WTC11 (cell line): ENCODE data around the gene FTSJ3. TPM values are rescaled to one million over a fixed set of nuclear protein-coding genes. Genes with fewer than 3 reads are reported as not detected.
A peak's percentile ranks its signal among the peaks of the same experiment; 100 is the strongest.
"Not testable (repeated sequence)": the region's sequence is repeated elsewhere in the genome, so short reads cannot be mapped to it uniquely, and the experiment has no call there.

Experiments
- ATAC-seq: fragments of 200-7000 bp; cut with Tn5 transposase; 2 replicates; pipeline ENCODE4 v1.10.0; 2021; ENCODE audit warnings: mild to moderate bottlenecking, moderate library complexity
- CTCF ChIA-PET: fragments of 300-600 bp; sonication (Branson Sonifier 250); formaldehyde crosslinking; loops from one replicate; lab custom pipeline; 2021; ENCODE audit warnings: antibody characterized with exemption; lab: Charles Lee
- POLR2A ChIA-PET: fragments of 350-600 bp; sonication (Branson Sonifier 250); formaldehyde crosslinking; loops from one replicate; lab custom pipeline; 2021; ENCODE audit warnings: antibody characterized with exemption; lab: Charles Lee
- DNase-seq: peaks from one replicate; pipeline ENCODE4 v3.0.0; 2021; ENCODE audit warnings: low spot score
- H3K27ac Mint-ChIP-seq: 2 replicates; pipeline ENCODE4 v1.8.0; 2021; ENCODE audit warnings: mixed read lengths
- H3K27me3 Mint-ChIP-seq: 2 replicates; pipeline ENCODE4 v1.8.0; 2021; ENCODE audit warnings: low read depth, mild to moderate bottlenecking, moderate library complexity, mixed read lengths
- H3K36me3 Mint-ChIP-seq: 2 replicates; pipeline ENCODE4 v1.8.0; 2021; ENCODE audit warnings: mixed read lengths
- H3K4me1 Mint-ChIP-seq: 2 replicates; pipeline ENCODE4 v1.8.0; 2022; ENCODE audit warnings: mixed read lengths
- H3K4me3 Mint-ChIP-seq: 2 replicates; pipeline ENCODE4 v1.8.0; 2021; ENCODE audit warnings: mild to moderate bottlenecking, moderate library complexity, mixed read lengths
- H3K9me3 Mint-ChIP-seq: 2 replicates; pipeline ENCODE4 v1.8.0; 2021; ENCODE audit warnings: mixed read lengths
- ATF1 ChIP-seq: sonication (generic); formaldehyde crosslinking; IDR thresholded peaks from 2 replicates; pipeline ENCODE4 v1.8.1; 2023; ENCODE audit warnings: mild to moderate bottlenecking, moderate library complexity, missing genetic modification reagents
- ETV6 ChIP-seq: sonication (generic); formaldehyde crosslinking; IDR thresholded peaks from 2 replicates; pipeline ENCODE4 v1.8.1; 2022; ENCODE audit warnings: mild to moderate bottlenecking, missing genetic modification reagents
- FOXK1 ChIP-seq: sonication (generic); formaldehyde crosslinking; IDR thresholded peaks from 2 replicates; pipeline ENCODE4 v1.8.0; 2022; ENCODE audit warnings: mild to moderate bottlenecking, moderate library complexity, missing genetic modification reagents
- FOXP1 ChIP-seq: sonication (generic); formaldehyde crosslinking; IDR thresholded peaks from 2 replicates; pipeline ENCODE4 v1.8.0; 2022; ENCODE audit warnings: missing genetic modification reagents, mild to moderate bottlenecking, moderate library complexity, borderline replicate concordance
- KAT7 ChIP-seq: sonication (generic); formaldehyde crosslinking; IDR thresholded peaks from 2 replicates; pipeline ENCODE4 v1.8.1; 2023; ENCODE audit warnings: missing genetic modification reagents, mild to moderate bottlenecking, borderline replicate concordance
- SMAD3 ChIP-seq: sonication (generic); formaldehyde crosslinking; IDR thresholded peaks from 2 replicates; pipeline ENCODE4 v1.8.0; 2022; ENCODE audit warnings: missing genetic modification reagents, mild to moderate bottlenecking, borderline replicate concordance
- TEAD4 ChIP-seq: sonication (generic); formaldehyde crosslinking; IDR thresholded peaks from 2 replicates; pipeline ENCODE4 v1.8.0; 2022; ENCODE audit warnings: mild to moderate bottlenecking, missing genetic modification reagents
- ZNF232 ChIP-seq: sonication (generic); formaldehyde crosslinking; IDR thresholded peaks from 2 replicates; pipeline ENCODE4 v1.8.0; 2022; ENCODE audit warnings: mild to moderate bottlenecking, missing genetic modification reagents
- total RNA-seq: library from RNA; stranded (reverse); gene quantifications from 3 replicates; pipeline ENCODE4 v1.2.3, GENCODE V29; 2021
- TF ChIP-seq, protein P1 (sequence below): fragments of 250-450 bp; sonication (Bioruptor Pico); IDR thresholded peaks from 2 replicates; pipeline ENCODE4 v1.8.0; 2021; ENCODE audit warnings: mild to moderate bottlenecking
- TF ChIP-seq, protein P2 (sequence below): sonication (generic); formaldehyde crosslinking; IDR thresholded peaks from 2 replicates; pipeline ENCODE4 v1.8.0; 2022; ENCODE audit warnings: mild to moderate bottlenecking, missing genetic modification reagents
- TF ChIP-seq, protein P3 (sequence below): sonication (generic); formaldehyde crosslinking; IDR thresholded peaks from 2 replicates; pipeline ENCODE4 v1.8.1; 2022; ENCODE audit warnings: mild to moderate bottlenecking, moderate library complexity, missing genetic modification reagents
- TF ChIP-seq, protein P4 (sequence below): fragments of 250-450 bp; sonication (Bioruptor Pico); IDR thresholded peaks from 2 replicates; pipeline ENCODE4 v1.9.0; 2021; ENCODE audit warnings: mild to moderate bottlenecking
- TF ChIP-seq, protein P5 (sequence below): fragments of 250-450 bp; sonication (Bioruptor Pico); IDR thresholded peaks from 2 replicates; pipeline ENCODE4 v2.1.2; 2022; ENCODE audit warnings: mild to moderate bottlenecking, moderate library complexity
- TF ChIP-seq, protein P6 (sequence below): sonication (generic); formaldehyde crosslinking; IDR thresholded peaks from 2 replicates; pipeline ENCODE4 v1.8.0; 2022; ENCODE audit warnings: mild to moderate bottlenecking, missing genetic modification reagents

Gene FTSJ3
- total RNA-seq, 1 experiment from 2014 or later = 62.1 TPM

DNA sequence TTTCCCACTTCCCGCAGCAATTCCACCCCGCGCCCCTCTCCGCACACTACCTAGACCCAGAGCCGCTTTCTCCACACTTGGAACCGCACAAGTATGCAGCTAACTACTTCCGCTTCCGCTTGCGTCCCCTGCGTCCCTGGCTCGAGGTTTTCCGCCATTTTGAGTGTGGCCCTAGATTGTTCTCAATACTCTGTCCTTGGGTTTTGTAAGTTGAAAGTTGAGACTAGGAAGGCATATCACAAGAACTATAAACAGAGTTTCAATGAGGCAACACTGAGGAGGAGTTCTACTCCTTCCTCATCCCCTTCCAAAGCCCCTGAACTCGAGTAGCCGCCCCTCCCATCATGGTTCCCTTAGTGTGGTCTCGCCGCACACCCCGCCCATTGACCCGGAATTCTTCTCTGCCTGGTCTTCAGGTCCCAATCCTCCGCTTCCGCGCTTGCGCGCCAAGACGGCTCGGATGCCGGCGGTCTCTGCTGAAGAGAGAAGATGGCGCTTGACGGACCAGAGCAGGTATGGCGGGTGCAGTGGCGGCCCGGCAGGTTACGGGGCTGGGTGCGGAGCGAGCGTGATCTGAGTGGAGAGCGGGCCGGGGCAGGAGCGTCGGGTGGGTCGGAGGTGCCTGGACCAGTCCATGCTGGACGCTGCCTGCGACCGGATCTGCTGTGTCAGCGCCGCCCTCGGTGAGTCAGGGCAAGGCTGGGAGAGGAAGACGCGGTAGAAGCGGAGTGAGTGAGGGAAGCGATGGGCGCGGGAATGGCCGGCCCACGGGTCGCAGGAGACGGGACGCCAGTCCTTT lies at the start of gene FTSJ3, which contains the start of gene PSMC5 (continued):
- TF ChIP-seq, protein P1, sequence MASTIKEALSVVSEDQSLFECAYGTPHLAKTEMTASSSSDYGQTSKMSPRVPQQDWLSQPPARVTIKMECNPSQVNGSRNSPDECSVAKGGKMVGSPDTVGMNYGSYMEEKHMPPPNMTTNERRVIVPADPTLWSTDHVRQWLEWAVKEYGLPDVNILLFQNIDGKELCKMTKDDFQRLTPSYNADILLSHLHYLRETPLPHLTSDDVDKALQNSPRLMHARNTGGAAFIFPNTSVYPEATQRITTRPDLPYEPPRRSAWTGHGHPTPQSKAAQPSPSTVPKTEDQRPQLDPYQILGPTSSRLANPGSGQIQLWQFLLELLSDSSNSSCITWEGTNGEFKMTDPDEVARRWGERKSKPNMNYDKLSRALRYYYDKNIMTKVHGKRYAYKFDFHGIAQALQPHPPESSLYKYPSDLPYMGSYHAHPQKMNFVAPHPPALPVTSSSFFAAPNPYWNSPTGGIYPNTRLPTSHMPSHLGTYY = 0 out of 2 replicates have a peak, but pooled peaks have one; percentile 63
- peak; percentile 40; the same call in 1 of the 2 replicates for TF ChIP-seq FOXP1
- TF ChIP-seq, protein P2, sequence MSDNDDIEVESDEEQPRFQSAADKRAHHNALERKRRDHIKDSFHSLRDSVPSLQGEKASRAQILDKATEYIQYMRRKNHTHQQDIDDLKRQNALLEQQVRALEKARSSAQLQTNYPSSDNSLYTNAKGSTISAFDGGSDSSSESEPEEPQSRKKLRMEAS = peak; percentile 81
- 0 out of 2 replicates have a peak, but pooled peaks have one; percentile 35 for TF ChIP-seq TEAD4 (CRISPR knock-in tag)
- peak; percentile 86 for TF ChIP-seq ZNF232
- TF ChIP-seq, protein P3, sequence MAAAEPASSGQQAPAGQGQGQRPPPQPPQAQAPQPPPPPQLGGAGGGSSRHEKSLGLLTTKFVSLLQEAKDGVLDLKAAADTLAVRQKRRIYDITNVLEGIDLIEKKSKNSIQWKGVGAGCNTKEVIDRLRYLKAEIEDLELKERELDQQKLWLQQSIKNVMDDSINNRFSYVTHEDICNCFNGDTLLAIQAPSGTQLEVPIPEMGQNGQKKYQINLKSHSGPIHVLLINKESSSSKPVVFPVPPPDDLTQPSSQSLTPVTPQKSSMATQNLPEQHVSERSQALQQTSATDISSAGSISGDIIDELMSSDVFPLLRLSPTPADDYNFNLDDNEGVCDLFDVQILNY (CRISPR knock-in tag) = peak; percentile 79
- TF ChIP-seq, protein P4, sequence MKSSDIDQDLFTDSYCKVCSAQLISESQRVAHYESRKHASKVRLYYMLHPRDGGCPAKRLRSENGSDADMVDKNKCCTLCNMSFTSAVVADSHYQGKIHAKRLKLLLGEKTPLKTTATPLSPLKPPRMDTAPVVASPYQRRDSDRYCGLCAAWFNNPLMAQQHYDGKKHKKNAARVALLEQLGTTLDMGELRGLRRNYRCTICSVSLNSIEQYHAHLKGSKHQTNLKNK = no peak
- peak; percentile 70; the same call in 1 of the 2 replicates for TF ChIP-seq SMAD3 (CRISPR knock-in tag)
- TF ChIP-seq ETV6 (CRISPR knock-in tag) = peak; percentile 87
- TF ChIP-seq, protein P5, sequence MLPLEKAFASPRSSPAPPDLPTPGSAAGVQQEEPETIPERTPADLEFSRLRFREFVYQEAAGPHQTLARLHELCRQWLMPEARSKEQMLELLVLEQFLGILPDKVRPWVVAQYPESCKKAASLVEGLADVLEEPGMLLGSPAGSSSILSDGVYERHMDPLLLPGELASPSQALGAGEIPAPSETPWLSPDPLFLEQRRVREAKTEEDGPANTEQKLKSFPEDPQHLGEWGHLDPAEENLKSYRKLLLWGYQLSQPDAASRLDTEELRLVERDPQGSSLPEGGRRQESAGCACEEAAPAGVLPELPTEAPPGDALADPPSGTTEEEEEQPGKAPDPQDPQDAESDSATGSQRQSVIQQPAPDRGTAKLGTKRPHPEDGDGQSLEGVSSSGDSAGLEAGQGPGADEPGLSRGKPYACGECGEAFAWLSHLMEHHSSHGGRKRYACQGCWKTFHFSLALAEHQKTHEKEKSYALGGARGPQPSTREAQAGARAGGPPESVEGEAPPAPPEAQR (CRISPR knock-in tag) = no peak
- no peak for TF ChIP-seq ATF1
- TF ChIP-seq FOXK1 (CRISPR knock-in tag) = peak; percentile 22
- TF ChIP-seq, protein P6, sequence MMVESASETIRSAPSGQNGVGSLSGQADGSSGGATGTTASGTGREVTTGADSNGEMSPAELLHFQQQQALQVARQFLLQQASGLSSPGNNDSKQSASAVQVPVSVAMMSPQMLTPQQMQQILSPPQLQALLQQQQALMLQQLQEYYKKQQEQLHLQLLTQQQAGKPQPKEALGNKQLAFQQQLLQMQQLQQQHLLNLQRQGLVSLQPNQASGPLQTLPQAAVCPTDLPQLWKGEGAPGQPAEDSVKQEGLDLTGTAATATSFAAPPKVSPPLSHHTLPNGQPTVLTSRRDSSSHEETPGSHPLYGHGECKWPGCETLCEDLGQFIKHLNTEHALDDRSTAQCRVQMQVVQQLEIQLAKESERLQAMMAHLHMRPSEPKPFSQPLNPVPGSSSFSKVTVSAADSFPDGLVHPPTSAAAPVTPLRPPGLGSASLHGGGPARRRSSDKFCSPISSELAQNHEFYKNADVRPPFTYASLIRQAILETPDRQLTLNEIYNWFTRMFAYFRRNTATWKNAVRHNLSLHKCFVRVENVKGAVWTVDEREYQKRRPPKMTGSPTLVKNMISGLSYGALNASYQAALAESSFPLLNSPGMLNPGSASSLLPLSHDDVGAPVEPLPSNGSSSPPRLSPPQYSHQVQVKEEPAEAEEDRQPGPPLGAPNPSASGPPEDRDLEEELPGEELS = peak; percentile 82; the same call in 1 of the 2 replicates
- 0 out of 2 replicates have a peak, but pooled peaks have one; percentile 34 for TF ChIP-seq KAT7

DNA sequence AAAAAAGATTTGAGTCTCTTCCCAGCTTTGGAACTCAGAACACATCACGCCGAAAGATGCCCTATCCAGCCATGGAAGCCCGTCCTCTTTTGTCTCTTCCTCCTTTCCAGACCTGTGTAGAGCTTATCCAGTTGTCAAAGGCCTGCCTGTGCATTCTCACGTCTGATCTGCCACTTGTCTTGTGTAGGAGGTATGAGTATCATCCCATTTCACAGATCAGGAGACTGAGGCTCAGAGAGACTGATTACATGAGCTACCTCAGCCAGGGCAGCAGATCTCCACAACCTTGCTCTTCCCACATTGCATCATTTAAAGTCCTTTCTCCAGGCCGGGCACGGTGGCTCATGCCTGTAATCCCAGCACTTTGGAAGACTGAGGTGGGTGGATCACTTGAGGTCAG lies 47.2 kb upstream of the FTSJ3 start:
- POLR2A ChIA-PET = interaction anchor here (1.0 kb wide), 1 partner anchor 36 kb away, joined by 3 read pairs; the partner anchor contains the start of gene CSHL1
- not testable (repeated sequence) for H3K27ac Mint-ChIP-seq, H3K4me3 Mint-ChIP-seq

DNA sequence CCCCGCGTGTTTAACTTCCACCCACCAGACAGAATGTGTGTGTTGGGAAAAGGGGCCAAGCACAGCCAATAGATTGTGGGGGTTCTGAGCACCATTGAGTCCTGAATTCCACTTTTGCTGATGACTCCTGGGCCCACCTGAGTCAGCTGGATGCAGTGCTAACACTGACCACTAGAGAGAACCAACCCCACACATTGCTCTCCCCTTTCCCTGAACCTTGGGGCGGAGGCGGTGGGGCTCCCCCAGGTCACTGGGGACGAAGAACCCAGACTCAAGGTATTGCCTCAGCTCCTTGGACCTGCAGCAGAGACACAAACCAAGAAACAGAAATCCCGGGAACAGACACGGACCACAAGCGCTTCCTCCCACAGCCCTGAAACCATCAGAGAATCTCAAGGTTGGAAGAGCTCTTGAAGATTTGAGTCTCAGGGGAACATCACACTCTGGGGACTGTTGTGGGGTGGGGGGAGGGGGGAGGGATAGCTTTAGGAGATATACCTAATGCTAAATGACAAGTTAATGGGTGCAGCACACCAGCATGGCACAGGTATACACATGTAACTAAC lies 46.7 kb upstream of the FTSJ3 start:
- DNase-seq = peak; percentile 22
- POLR2A ChIA-PET = interaction anchor here (1.0 kb wide), 1 partner anchor 37 kb away, joined by 3 read pairs; the partner anchor contains the start of gene CSHL1
- peak; percentile 89 for ATAC-seq
- CTCF ChIA-PET = interaction anchor here (0.5 to 2.7 kb wide), 13 partner anchors 8 to 259 kb away, joined by 3 to 44 read pairs (median 4); partner anchors contain the start of genes CSHL1 and GH1
- H3K9me3 Mint-ChIP-seq, H3K4me1 Mint-ChIP-seq, H3K27me3 Mint-ChIP-seq, H3K27ac Mint-ChIP-seq, H3K36me3 Mint-ChIP-seq, H3K4me3 Mint-ChIP-seq: not testable (repeated sequence)

More for the DNA sequence above, 47.2 kb upstream of the FTSJ3 start:
- H3K36me3 Mint-ChIP-seq, ATAC-seq, H3K9me3 Mint-ChIP-seq, H3K4me1 Mint-ChIP-seq, DNase-seq, H3K27me3 Mint-ChIP-seq: not testable (repeated sequence)
- CTCF ChIA-PET = interaction anchor here (0.6 to 2.7 kb wide), 12 partner anchors 8 to 259 kb away, joined by 3 to 44 read pairs (median 4); partner anchors contain the start of genes CSHL1 and GH1

DNA sequence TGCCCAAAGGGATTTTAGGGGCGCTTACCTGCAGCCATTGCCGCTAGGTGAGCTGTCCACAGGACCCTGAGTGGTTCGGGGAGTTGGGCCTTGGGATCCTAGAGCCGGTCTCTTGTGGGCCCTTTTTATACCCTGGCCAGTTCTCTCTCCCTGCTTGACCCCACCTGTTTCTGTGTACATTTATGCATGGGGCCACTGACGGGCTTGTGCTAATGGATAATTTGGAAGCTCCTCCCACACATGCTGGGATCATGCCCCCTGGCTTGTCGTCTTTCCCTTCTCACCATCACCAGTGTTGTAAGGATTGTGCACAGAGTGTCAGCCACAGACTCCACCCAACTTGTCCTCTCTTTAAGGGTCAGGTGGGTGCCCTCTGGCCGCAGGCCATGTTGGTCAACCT lies 46.1 kb upstream of the FTSJ3 start, which contains the start of gene CSH2:
CSH2 (minus strand) TSS at position 101 of the 400 bp plus-strand sequence; CDS start at position 38, 63 bp downstream.
- H3K36me3 Mint-ChIP-seq, POLR2A ChIA-PET, DNase-seq, H3K4me3 Mint-ChIP-seq, H3K9me3 Mint-ChIP-seq, ATAC-seq, H3K27ac Mint-ChIP-seq, H3K27me3 Mint-ChIP-seq: not testable (repeated sequence)
- CTCF ChIA-PET = interaction anchor here (0.5 to 2.7 kb wide), 7 partner anchors 8 to 183 kb away, joined by 3 to 44 read pairs (median 4); partner anchors contain the start of genes CSHL1 and GH1
- peaks cover 11% of the 10 kb centered on the region for H3K4me1 Mint-ChIP-seq

DNA sequence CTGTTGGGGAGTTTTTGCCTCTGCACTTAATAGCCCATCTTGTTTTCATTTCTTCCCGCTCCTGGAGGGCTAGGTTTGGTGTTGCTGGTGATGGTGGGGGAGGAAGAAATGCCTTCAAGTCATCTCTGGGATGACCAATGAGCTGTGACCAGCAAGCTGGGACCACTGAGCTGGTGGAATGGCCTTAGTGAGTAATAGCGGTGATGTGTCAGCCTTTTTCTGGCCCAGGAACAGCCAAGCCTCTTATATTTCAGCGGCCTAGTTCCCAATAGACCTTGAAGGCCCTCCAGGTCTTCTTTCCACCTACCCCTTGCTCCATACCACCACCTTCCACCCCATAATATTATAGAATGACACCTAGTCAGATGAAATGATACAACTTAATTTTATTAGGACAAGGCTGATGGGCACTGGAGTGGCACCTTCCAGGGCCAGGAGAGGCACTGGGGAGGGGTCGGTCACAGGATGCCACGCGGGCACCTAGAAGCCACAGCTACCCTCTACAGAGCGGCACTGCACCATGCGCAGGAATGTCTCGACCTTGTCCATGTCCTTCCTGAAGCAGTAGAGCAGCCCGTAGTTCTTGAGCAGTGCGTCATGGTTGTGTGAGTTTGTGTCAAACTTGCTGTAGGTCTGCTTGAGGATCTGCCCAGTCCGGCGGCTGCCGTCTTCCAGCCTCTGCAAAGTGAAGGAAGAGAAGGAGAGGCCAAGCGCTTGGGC lies 44.3 kb upstream of the FTSJ3 start:
- ATAC-seq = not testable (repeated sequence)
- peaks cover 11% of the 10 kb centered on the region for H3K4me1 Mint-ChIP-seq

DNA sequence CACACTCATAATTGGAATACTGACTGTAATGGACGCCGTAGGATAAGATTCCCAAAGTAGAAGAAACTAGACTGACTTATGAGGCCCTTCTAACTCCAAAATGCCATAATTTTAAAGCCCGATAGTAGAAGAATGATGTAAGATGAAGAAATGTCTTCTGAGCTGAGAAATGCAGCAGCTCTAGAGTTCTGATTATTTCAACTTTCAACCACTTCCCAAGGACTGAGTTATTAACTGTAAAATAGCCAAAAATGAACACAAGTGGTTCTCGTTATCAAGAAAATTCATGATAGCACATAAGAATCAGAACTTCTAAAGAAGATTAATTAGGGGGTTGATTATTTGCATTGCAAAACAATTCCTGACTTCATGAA lies 42.8 kb upstream of the FTSJ3 start:
- CTCF ChIA-PET = interaction anchor here (0.6 to 1.8 kb wide), 10 partner anchors 11 to 263 kb away, joined by 3 to 10 read pairs (median 3); partner anchors contain the start of gene GH2
- H3K4me3 Mint-ChIP-seq, H3K36me3 Mint-ChIP-seq, H3K27ac Mint-ChIP-seq, H3K27me3 Mint-ChIP-seq, H3K9me3 Mint-ChIP-seq, ATAC-seq, POLR2A ChIA-PET, DNase-seq: not testable (repeated sequence)
- peaks cover 14% of the 10 kb centered on the region for H3K4me1 Mint-ChIP-seq

More for the DNA sequence above, 44.3 kb upstream of the FTSJ3 start:
- H3K36me3 Mint-ChIP-seq, POLR2A ChIA-PET, DNase-seq, H3K27ac Mint-ChIP-seq, H3K27me3 Mint-ChIP-seq, H3K4me3 Mint-ChIP-seq, H3K9me3 Mint-ChIP-seq, CTCF ChIA-PET: not testable (repeated sequence)
